Activated CD4-positive, alpha-beta T cell treated with anti-CD3 and anti-CD28 coated beads for 24 hours (primary cell): ENCODE measurements around the gene TVP23B.
A peak's percentile ranks its signal among the peaks of the same experiment; 100 is the strongest.
"Not testable (repeated sequence)": the region's sequence is repeated elsewhere in the genome, so short reads cannot be mapped to it uniquely, and the experiment has no call there.

Source experiments
- DNase-seq, 2 donors: peaks; one replicate each; pipeline ENCODE4 v3.0.0-alpha.2; 2020; ENCODE audit warnings: low read depth in 2 of 2

The TVP23B gene

DNA sequence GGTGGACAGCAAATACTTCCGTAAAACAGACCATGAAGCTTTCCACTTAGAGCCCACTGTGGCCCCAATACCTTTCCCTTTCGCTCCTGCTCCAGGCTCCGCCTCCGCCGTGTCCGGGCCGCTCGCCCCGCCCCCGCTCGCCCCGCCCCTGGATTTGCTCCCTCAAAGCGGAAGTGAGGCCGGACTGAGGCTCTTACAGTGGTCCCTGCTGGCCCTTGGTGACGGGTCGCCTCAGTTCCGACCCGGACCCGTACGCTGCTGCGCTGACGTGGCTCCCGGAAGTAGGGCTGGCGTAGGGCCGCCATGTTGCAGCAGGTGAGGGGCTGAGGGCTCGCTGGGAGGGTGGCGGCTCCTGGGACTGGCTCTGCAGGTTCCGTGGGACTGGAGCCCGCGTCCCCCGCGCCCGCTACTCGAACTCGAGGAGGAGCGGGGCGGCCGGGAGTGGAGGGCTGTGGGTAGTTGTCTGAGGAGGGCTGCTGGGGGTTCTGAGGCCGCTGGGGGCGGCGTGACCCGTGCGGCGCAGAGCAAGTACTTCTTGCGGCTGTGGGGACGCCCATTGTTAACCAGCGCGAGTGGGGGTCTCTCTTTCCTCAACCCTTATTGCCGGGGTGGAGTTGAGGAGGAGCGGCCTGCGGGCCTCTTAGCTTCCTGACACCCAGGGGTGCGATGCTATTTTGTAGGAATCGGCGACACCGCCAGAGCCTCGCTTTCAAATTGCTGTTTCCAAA lies at the start of gene TVP23B:
TVP23B (plus strand) TSS at position 193 of the 728 bp plus-strand sequence; CDS start at position 304, 111 bp downstream.
- peak; percentile 95 to 97 for DNase-seq

DNA sequence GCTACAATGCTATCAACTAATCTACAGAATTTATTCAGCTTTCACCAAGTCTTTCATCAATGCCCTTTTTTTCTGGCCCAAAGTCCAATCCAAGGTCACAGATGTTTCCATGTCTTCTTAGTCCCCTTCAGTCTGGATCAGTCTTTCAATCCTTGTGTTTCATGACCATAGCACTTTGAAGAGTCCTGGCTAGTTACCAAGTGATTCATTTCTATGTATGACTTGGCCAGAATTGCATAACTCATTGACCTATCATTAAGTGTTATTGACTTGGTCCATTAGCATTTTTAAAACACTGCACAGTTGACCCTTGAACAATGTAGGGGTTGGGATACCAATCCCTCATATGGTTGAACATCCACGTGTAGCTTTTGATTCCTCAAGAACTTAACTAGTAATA lies 48.5 kb upstream of the TVP23B start:
- not testable (repeated sequence) for DNase-seq

DNA sequence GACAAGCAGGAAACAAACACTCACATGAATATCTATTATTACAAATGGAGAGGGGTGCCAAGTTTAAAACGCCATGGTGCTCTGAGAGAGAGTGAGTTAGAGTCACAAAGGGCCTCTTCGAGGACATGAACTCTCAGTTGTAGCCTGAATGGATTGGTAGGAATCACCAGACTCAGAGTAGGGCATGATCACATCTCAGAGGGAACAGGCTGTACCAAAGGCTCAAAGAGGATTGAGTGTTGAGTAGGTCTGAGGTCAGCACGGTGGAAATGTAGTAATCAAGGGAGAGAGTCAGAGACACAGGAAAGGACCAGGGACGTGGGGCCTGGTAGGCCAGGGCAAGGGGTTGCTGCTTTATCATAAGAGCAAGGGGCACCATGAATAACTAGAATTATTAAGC lies 47.6 kb upstream of the TVP23B start:
- not testable (repeated sequence) for DNase-seq

DNA sequence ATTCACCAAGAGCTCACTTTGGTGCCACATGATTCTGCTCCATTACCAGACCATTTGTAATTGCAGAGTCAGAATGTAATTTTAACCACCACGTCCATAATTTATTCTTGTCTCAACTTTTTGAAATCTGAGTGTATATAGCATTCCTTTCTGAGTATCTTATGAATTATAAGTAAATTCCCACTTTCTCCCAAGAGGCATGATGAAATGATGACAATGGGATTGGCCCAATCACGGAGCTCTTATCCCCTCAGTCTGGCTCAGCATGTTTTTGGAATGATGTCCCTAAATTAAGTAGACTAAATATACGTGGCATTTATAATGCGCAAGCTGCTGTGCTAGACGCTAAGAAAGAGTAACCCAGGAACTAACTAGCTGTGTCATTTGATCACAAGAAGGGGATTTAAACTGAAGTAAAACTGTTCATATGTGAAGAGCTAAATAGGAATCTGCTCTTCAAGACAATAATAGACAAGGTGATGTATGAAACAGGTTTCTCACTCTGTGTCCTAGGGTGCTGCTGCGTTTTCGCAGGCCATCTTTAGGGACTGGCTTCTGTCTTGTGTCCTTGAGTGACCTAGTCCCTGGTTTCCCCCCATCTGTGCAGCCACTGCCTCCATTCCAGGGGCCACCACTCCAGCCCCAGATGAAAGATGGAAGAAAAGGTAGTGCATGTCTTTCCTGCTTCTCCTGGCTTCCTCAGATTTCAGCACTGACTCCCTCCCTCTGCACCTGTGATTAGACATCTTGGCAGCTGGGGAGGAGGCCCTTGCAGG lies 41.2 kb upstream of the TVP23B start:
- DNase-seq: not testable (repeated sequence)

DNA sequence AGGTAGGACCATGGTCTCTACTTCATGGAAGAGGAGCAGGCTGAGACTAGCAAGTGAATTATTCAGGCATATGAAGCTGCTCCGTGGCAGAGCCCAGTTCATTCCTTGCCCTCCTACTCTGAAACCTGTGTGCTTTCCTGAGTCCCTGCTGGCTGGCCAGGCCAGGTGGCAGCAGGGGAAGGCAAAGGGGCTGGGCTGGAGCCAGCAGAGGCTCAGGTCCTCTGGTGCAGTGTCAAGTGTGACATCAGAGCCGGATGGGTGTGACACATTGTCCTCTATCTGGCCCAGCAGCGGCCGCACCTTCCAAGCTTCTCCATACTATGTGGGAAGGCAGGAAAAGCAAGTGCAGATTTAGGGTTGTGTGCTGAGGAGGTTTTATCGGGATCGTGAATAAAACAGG lies 39.8 kb upstream of the TVP23B start:
- not testable (repeated sequence) for DNase-seq

DNA sequence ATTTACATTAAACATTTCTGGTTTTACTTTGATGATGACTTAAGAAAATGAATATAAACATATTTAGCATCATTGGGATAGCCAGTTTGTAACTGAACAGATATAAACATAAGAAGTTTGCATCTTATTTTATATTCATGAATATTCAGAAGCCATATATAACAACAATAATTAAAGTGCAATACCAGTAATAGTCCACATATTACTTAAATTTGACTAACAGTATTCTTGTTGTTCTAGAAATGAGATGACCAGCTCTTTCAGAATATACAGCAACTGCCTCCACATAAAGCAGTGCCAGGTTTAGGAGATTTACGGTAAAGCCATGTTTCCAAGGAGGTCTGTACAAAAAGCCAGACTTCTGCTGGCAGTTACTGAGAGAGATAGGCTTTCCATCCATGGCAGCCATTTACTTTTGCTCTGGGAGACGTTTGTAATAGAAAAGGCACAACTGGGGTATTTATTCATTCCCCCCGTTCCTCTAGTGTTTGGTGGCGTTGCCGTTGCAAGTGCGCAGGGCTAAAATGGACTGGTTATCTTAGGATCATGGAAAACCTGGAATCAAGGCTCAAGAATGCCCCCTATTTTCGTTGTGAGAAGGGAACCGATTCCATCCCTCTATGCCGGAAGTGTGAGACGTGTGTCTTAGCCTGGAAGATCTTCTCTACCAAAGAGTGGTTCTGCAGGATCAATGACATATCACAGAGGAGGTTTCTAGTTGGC lies 37.1 kb upstream of the TVP23B start, which contains the start of gene FBXW10:
FBXW10 (plus strand) TSS at position 356 of the 723 bp plus-strand sequence; CDS start at position 547, 191 bp downstream.
- not testable (repeated sequence) for DNase-seq

DNA sequence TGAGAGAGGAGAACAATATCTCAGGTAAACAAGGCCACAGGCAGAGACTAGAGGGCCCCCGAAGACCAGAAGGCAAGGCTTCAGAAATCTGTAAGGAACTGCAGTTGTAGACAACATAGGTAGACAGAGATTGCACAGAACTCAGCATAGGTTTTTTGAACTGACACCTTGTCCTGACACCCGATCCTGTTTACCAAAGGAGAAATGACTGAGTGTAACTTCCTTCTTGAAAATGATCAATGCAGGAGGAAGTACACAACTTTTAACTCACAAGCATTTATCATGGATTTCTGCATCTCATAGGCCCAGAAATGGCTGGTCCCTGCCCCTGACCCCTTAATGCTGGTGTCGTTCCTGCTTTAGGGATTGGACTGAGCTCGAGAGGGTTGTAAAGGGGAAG lies 36.3 kb upstream of the TVP23B start:
- DNase-seq: not testable (repeated sequence)

DNA sequence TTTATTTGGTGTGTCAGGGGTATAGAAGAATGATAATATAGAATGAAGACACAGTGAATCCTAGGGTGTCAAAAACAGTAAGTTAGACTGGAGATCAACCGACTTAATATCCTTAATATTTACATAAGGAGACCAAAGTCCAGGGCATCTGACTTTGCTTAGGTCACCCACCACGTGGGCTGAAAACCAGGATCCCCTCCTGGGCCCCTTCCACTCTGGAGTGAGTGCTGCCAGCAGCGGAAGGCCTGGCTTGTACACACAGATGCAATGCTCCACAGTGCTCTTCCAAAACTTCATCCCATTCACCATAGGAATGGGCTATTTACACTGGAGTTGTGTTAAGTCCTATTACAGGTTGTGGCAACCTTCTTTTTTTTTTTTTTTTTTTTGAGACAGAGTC lies 34.4 kb upstream of the TVP23B start:
- not testable (repeated sequence) for DNase-seq

DNA sequence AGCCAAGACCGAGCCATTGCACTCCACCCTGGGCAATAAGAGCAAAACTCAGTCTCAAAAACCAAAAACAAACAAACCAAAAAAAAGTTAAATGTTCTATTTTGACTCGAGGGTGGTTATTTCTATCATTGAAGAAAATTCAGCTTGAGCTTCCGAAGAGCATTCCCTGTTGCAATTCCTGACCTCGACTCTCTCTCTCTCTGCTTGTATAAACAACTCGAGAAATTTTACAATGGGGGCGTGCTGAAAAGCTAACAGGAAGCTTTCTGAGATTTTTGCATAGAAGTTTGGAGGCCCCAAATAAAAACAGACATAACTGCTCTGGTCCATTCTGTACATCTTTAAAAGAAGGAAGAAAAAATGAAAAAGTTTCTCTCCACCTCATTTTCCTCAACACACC lies 33.5 kb upstream of the TVP23B start:
- DNase-seq: not testable (repeated sequence)

DNA sequence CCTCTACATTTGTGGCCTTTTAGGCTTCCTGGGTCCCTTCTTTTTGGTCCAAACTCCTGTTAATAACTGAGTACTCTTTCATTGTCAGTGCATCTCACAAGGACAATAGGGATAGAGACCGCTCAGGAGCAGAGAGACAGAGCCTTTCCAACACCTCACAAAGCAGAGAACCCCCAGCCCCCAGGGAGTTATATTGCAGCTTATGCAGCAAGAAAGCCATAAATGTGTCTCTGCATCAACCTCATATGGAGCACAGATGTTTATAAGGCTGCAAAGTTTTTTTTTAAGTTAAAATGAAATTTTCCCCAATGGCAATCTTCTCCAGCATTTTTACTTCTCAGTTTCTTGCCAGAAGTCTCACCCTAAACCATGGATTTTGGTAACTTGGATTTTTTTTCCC lies 30.7 kb upstream of the TVP23B start:
- not testable (repeated sequence) for DNase-seq

DNA sequence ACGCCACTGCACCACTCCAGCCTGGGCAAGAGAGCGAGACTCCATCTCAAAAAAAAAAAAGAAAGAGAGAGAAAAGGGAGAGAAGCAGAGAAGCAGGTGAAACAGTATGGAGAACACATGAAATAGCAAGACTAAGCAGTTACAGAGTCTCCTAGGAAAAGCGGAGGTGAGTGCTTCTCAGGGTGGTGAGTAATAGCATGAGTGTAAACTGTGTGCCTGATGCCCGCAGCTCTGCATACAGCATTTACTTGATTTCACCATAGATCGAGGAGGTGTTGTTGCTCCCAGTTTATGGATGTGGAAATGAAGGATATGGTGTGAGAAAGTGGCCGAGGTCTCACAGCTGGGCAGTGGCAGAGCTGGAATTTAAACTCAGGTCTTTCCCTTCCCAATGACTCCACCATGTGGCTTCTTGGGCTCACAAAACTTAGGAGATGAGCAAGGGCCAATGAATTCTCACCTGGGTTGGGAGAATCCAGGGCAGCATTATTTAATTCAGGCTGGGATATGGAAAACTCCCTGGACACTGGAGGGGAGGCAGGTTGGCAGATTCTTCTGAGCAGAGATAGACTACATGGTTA lies 27.1 kb upstream of the TVP23B start:
- not testable (repeated sequence) for DNase-seq

DNA sequence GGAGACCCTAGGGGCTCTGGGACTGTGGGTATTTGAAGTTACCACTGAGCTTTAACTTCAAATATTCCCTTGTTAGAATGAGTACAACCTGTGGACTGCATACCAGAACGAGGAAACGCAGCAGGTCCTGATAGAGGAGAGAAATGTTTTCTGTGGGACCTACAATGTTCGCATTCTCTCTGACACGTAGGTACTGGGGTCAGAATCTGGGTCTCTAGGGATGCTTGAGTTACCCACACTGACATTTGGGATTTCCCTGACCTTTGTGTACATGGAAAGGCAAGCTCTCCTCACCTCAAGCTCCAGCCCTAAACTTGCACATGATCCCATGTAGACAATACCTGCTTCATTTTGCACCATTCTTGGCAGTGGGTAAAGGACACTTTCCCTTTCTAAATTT lies 25.0 kb upstream of the TVP23B start:
- not testable (repeated sequence) for DNase-seq

DNA sequence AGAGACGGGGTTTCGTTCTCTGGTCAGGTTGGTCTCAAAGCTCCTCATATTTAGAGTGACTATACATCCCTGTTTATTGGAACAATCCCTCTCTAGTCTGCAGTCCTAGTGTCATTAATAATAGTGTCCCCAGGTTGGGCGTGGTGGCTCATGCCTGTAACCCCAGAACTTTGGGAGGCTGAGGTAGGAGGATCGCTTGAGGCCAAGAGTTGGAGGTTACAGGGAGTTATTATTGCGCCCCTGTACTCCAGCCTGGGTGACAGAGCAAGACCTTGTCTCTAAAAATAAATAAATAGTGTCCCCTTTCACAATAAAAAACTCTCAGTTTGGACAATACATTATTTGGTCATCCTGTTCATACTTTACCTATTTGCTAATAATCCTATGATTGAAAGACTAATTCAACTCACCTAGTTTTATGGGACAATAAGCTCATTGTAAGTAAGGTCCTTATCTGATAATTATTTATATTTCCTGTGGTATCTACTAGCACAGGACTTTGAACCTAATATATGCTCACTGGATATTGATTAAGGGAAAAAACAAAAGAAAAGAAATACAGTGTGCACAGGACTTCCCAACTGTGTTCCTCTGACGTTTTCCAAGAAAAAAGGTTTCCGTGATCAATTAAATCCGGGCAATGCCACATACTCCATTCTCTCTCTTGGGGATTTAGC lies 23.5 kb upstream of the TVP23B start:
- DNase-seq: not testable (repeated sequence)

DNA sequence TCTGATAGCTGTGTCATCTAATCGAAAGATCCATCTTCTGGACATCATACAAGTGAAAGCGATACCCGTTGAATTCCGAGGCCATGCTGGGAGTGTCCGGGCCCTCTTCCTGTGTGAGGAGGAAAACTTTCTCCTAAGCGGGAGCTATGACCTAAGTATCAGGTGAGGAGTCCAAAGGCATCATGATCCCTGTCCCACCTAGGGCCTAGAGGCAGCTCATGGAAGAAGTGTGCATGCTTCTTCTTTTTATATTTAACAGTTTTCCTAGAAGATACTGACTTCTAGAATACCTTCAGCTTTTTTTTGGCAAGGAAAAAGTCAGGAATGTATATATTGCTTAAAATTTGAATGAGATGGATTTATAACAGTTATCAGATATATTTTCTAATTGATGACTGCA lies 22.6 kb upstream of the TVP23B start:
- not testable (repeated sequence) for DNase-seq

DNA sequence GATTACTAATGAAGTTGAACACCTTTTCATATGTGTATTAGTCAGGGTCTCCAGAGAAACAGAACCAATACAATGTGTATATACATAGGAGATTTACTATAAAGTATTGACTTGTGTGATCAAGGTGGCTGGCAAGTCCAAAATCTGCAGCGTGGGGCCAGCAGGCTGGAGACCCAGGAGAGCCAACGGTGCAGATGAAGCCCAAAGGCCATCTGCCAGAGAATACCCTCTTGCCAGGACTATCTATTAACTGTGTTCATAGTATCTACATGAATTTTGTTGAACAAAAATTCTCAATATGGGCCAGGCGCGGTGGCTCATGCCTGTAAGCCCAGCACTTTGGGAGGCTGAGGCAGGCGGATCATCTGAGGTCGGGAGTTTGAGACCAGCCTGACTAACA lies 20.8 kb upstream of the TVP23B start:
- DNase-seq: not testable (repeated sequence)

DNA sequence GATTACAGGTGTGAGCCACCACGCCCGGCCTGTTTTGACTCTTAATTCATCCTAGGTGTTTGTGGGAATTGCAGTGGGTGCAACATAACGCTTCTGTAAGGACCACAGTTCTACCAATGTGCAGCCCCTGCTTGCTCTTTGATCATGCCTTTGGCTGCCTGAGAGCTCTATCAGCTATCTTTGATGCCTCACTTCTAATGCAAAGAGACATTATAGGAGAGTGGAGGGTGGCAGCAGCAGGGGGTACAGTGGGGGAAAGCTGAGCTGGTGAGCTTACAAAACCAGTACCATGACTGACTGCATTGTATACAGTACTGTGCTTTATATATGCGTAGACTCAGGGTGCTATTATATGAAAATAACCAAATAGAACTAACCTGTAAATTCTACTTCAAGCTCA lies 10.4 kb upstream of the TVP23B start:
- DNase-seq: not testable (repeated sequence)

DNA sequence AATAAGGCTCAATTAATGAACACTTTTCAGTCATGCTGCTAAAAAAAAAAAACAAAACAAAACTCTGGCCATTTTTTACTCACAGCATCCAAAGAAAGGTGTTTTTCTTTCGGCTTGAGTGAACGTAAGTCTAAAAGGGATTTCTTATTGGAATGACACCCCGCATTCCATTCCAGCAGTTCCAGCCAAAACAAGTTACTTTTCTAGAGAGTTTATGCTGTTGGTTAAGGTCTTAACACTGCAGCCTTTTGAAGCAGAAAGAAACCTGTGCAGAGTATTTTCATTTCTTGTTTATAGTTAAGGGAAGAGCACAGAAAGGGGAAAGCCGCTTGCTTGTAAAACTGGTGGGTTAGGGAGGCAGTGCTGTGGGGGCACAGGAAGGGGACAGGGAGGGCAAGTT lies 9.9 kb upstream of the TVP23B start:
- DNase-seq: not testable (repeated sequence)

DNA sequence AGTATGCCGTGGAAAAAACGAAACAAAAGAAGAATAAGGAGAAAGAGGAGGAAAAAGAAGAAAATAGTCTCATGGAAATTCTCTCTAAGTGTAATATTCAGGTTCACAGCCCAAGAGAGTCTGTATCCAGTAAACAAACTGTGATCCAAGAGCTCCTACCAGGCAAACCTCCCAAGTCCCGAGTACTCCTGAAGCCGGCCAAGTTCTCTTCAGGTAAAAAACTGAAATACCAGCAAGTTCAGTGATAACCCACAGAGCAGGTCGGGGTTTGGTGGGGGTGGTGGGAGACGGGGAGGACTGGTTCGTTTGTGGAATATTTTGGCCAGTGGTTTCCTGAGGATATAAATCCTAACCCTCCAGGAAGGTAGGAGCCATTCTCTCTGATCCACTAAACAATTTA lies 8.5 kb upstream of the TVP23B start:
- DNase-seq: no peak

DNA sequence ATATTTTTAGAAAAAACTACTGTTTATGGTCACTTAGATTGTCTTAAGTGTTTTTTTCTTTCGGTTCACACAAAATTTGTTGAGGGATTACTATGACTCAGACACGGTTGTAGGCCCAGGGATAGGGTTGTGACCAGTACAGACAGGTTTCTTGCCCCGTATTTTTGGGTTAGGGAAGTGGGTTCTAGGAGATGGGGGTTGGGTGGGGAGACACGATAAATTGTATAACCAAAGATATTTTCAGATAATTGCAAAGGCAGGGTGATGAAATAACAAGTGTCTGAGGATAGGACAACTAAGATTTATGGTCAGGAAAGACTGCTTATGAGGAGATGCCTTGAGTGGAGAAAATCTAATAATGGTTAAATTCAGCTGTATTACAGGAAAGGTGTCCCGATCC lies 822 bp downstream of the TVP23B start:
- DNase-seq: not testable (repeated sequence)

DNA sequence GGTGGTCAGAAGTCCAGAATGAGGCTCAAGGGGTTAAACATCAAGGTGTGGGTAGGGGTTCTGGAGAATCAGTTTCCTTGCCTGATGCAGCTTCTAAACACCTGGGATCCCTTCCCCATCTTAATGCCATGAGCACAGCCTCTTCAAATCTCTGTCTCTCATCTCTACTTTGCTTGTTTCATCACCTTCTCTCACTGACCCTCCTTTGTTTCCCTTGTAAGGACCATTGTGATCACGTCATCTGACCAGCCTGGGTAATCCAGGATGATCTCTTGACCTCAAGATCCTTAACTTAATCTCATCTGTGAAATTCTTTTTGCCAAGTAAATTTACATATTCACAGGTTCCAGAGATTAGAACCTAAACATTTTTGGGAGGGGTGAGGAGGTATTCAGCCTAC lies 5.0 kb downstream of the TVP23B start:
- not testable (repeated sequence) for DNase-seq

DNA sequence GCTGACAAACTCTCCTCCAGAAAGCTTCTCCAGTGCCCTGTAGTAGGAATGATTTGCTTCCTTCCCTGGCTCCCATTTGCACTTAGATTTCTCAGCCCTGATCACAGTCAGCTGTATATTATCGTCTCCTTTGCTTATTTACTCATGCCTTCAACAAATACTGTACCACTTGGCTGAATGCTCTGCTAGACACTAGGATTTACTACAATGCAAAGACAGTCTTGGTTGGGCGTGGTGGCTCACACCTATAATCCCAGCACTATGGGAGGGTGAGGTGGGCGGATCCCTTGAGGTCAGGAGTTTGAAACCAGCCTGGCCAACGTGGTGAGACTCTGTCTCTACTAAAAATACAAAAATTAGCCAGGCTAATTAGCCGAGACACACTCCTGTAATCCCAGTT lies 5.9 kb downstream of the TVP23B start:
- not testable (repeated sequence) for DNase-seq
